HCT116 (cell line): ENCODE data around the gene FLT4. TPM values are rescaled to one million over a fixed set of nuclear protein-coding genes. Genes with fewer than 3 reads are reported as not detected.
"Not testable (repeated sequence)": the region's sequence is repeated elsewhere in the genome, so short reads cannot be mapped to it uniquely, and the experiment has no call there.

Experiments
- ATAC-seq: fragments of 200-7000 bp; cut with Tn5 transposase; 2 replicates; pipeline ENCODE4 v1.9.1; 2020; ENCODE audit warnings: mild to moderate bottlenecking, moderate library complexity
- BruUV-seq: library from RNA; stranded (reverse); fragments of 400-500 nt; replicated peaks from 2 replicates; lab custom pipeline; 2021; lab: Mats Ljungman, UMichigan
- CTCF ChIA-PET: fragments of 300-600 bp; sonication (Branson Sonifier 250); formaldehyde crosslinking; loops from one replicate; lab custom pipeline; 2021; ENCODE audit warnings: antibody characterized with exemption; lab: Charles Lee
- POLR2A ChIA-PET: fragments of 300-600, 350-600 bp; sonication (Branson Sonifier 250); formaldehyde crosslinking; loops from one replicate; lab custom pipeline; 2021; ENCODE audit warnings: antibody characterized with exemption; lab: Charles Lee
- RAD21 ChIA-PET, 2 experiments: fragments of 300-600 bp; sonication (Branson Sonifier 250); formaldehyde crosslinking; loops; one replicate each; lab custom pipeline; 2023; ENCODE audit warnings: low total read pairs in 2 of 2; ENCODE audit not compliant: uncharacterized antibody in 2 of 2, unreplicated experiment in 2 of 2, low non-redundant PET in 1 of 2; lab: Charles Lee
- DNase-seq: peaks from one replicate; pipeline ENCODE4 v3.0.0-alpha.2; 2010; ENCODE audit warnings: low read depth, low spot score
- H2AFZ ChIP-seq: fragments of 200-600 bp; shearing (Covaris generic), sonication (generic); 2 replicates; pipeline ENCODE4 v1.6.1; 2017; ENCODE audit warnings: low read depth, mixed run types, mixed read lengths, antibody characterized with exemption, low read length; ENCODE audit not compliant: poor library complexity, severe bottlenecking
- H3K27ac ChIP-seq: 2 replicates; pipeline ENCODE4 v1.5.1; 2012; ENCODE audit warnings: low read depth, low read length
- H3K27me3 ChIP-seq: fragments of 200-600 bp; sonication (generic); 2 replicates; pipeline ENCODE4 v1.6.1; 2016; ENCODE audit warnings: mixed run types, low read length, mixed read lengths; ENCODE audit not compliant: insufficient read depth
- H3K36me3 ChIP-seq, 2 experiments: fragments of 200-500 bp in 1 of 2; fragments of 200-600 bp in 1 of 2; sonication (Bioruptor generic) in 1 of 2; sonication (generic) in 1 of 2; 2 replicates each; pipeline versions ENCODE4 v1.5.1 to v1.6.1; 2014 to 2016; ENCODE audit warnings: low read length in 2 of 2, inconsistent platforms in 1 of 2, mixed read lengths in 1 of 2, mixed run types in 1 of 2; ENCODE audit not compliant: insufficient read depth in 2 of 2, control insufficient read depth in 1 of 2
- H3K4me1 ChIP-seq, 2 experiments: fragments of 200-600 bp in 1 of 2; sonication (generic) in 1 of 2; 2 replicates each; pipeline versions ENCODE4 v1.5.1 to v1.6.1; 2012 to 2017; ENCODE audit warnings: low read length in 2 of 2, inconsistent platforms in 1 of 2, mild to moderate bottlenecking in 1 of 2, mixed read lengths in 1 of 2, mixed run types in 1 of 2, moderate library complexity in 1 of 2; ENCODE audit not compliant: insufficient read depth in 2 of 2, control insufficient read depth in 1 of 2
- H3K4me2 ChIP-seq: fragments of 200-600 bp; sonication (generic); 2 replicates; pipeline ENCODE4 v1.6.1; 2017; ENCODE audit warnings: mixed run types, low read length, mixed read lengths
- H3K4me3 ChIP-seq, 2 experiments: fragments of 200-600 bp in 1 of 2; sonication (generic) in 1 of 2; replicated peaks in 1 of 2; 2 replicates each; pipeline ENCODE4 v1.5.1; 2011 to 2016; ENCODE audit warnings: low read length in 2 of 2, control low read depth in 1 of 2, low read depth in 1 of 2, mild to moderate bottlenecking in 1 of 2, mixed read lengths in 1 of 2, mixed run types in 1 of 2
- H3K79me2 ChIP-seq: fragments of 200-600 bp; sonication (generic); 2 replicates; pipeline ENCODE4 v1.6.1; 2017; ENCODE audit warnings: mild to moderate bottlenecking, mixed run types, low read length, moderate library complexity, mixed read lengths; ENCODE audit not compliant: insufficient read depth
- H3K9ac ChIP-seq: fragments of 200-600 bp; sonication (generic); 2 replicates; pipeline ENCODE4 v1.6.1; 2016; ENCODE audit warnings: low read length, mixed read lengths
- H3K9me2 ChIP-seq: fragments of 200-600 bp; sonication (generic), shearing (Covaris generic); 2 replicates; pipeline ENCODE4 v1.6.1; 2017; ENCODE audit warnings: mixed run types, mild to moderate bottlenecking, moderate library complexity; ENCODE audit not compliant: insufficient read depth
- H3K9me3 ChIP-seq, 2 experiments: fragments of 200-500 bp in 1 of 2; fragments of 200-600 bp in 1 of 2; sonication (Bioruptor generic) in 1 of 2; sonication (generic) in 1 of 2; 2 replicates each; pipeline ENCODE4 v1.6.1; 2014 to 2017; ENCODE audit warnings: low read length in 2 of 2, mixed read lengths in 2 of 2, inconsistent platforms in 1 of 2, low read depth in 1 of 2, mild to moderate bottlenecking in 1 of 2, mixed run types in 1 of 2, moderate library complexity in 1 of 2; ENCODE audit not compliant: control insufficient read depth in 1 of 2, insufficient read depth in 1 of 2
- H4K20me1 ChIP-seq: fragments of 200-600 bp; sonication (generic), shearing (Covaris generic); 2 replicates; pipeline ENCODE4 v1.6.1; 2017; ENCODE audit warnings: mixed run types, mild to moderate bottlenecking, moderate library complexity; ENCODE audit not compliant: insufficient read depth
- ATF3 ChIP-seq: IDR thresholded peaks from 2 replicates; pipeline ENCODE4 v1.6.1; 2012
- CEBPB ChIP-seq: IDR thresholded peaks from 2 replicates; pipeline ENCODE4 v1.6.1; 2012; ENCODE audit warnings: low read depth
- ELF1 ChIP-seq: IDR thresholded peaks from 2 replicates; pipeline ENCODE4 v1.6.1; 2012; ENCODE audit warnings: low read depth, borderline replicate concordance
- EZH2 ChIP-seq: fragments of 200-600 bp; sonication (generic); IDR thresholded peaks from 2 replicates; pipeline ENCODE4 v1.6.1; 2017; ENCODE audit warnings: antibody characterized with exemption, mixed run types
- JUND ChIP-seq: IDR thresholded peaks from 2 replicates; pipeline ENCODE4 v1.6.1; 2012
- MAX ChIP-seq: IDR thresholded peaks from 2 replicates; pipeline ENCODE4 v1.6.1; 2012
- POLR2A ChIP-seq: IDR thresholded peaks from 2 replicates; pipeline ENCODE4 v1.7.0; 2011; ENCODE audit warnings: borderline replicate concordance; ENCODE audit not compliant: insufficient read depth, insufficient read length; ENCODE audit errors: extremely low read depth
- RAD21 ChIP-seq: IDR thresholded peaks from 2 replicates; pipeline ENCODE4 v1.6.1; 2012; ENCODE audit warnings: low read depth, mild to moderate bottlenecking
- REST ChIP-seq: IDR thresholded peaks from 2 replicates; pipeline ENCODE4 v1.6.1; 2012; ENCODE audit warnings: low read depth
- SRF ChIP-seq: IDR thresholded peaks from 2 replicates; pipeline ENCODE4 v1.6.1; 2012; ENCODE audit warnings: low read depth
- ZFX ChIP-seq: fragments of 450-650 bp; IDR thresholded peaks from 2 replicates; pipeline ENCODE4 v1.6.1; 2017
- ZNF274 ChIP-seq: fragments of 200-500 bp; sonication (Bioruptor generic); IDR thresholded peaks from 2 replicates; pipeline ENCODE4 v1.6.1; 2014; ENCODE audit warnings: mild to moderate bottlenecking, low read depth, low read length, inconsistent platforms
- intact Hi-C: fragments of 100-400 bp; cut with micrococcal nuclease; formaldehyde crosslinking; loops from 2 replicates; pipeline ENCODE4 v1.10.0; 2022
- total RNA-seq: library from RNA; stranded (reverse); gene quantifications from one replicate; pipeline ENCODE4 v1.2.1, GENCODE V29; 2021; ENCODE audit not compliant: unreplicated experiment

FLT4 gene
- total RNA-seq, 1 experiment from 2014 or later = 0.17 TPM

- H3K36me3 ChIP-seq = no peaks in the 10 kb centered on the region
- no peak overlapping the region for H3K4me2 ChIP-seq
- H3K9me3 ChIP-seq = no peaks in the 10 kb centered on the region
- H3K27me3 ChIP-seq = peaks cover 5% of the 10 kb centered on the region; the same call in 1 of the 2 replicates
- H3K9me2 ChIP-seq = no peaks in the 10 kb centered on the region
- H4K20me1 ChIP-seq = no peaks in the 10 kb centered on the region
- CTCF ChIA-PET = no interaction called here
- no peak overlapping the region for H3K27ac ChIP-seq
- no peak for TF ChIP-seq ATF3
- no peak for TF ChIP-seq JUND
- no peak for TF ChIP-seq ZFX
- no peak for TF ChIP-seq ELF1
- TF ChIP-seq ZNF274 = no peak
- no peak for TF ChIP-seq SRF
- TF ChIP-seq CEBPB = no peak
- no peak for TF ChIP-seq POLR2A
- TF ChIP-seq EZH2 = no peak
- TF ChIP-seq REST = no peak
- TF ChIP-seq RAD21 = no peak
- no peak for TF ChIP-seq MAX
- TF ChIP-seq, all 23 proteins: peak for 0
- ATAC-seq = no peak
- Histone ChIP-seq H3K4me3 (no peak overlapping the region), H2AFZ (no peak overlapping the region), H3K4me1 (no peaks in the 10 kb centered on the region), H3K79me2 (no peaks in the 10 kb centered on the region), H3K9ac (no peak overlapping the region)
- POLR2A ChIA-PET = no interaction called here
- DNase-seq = no peak
- intact Hi-C loops = no loop called here
- RAD21 ChIA-PET = no interaction called here
- BruUV-seq = no TSS peak
Measured at GRCh38 chr5:180682560-180682959, 33.2 kb upstream of the FLT4 start.

GRCh38 chr5:180682008-180682407 is 32.6 kb upstream of the FLT4 start:
- H3K4me3 ChIP-seq, H3K27ac ChIP-seq, H3K9me2 ChIP-seq, H3K4me2 ChIP-seq, BruUV-seq, H3K36me3 ChIP-seq, RAD21 ChIA-PET, H3K79me2 ChIP-seq, H2AFZ ChIP-seq, CTCF ChIA-PET, H3K27me3 ChIP-seq, ATAC-seq, H4K20me1 ChIP-seq, H3K9me3 ChIP-seq, H3K9ac ChIP-seq, H3K4me1 ChIP-seq, POLR2A ChIA-PET, intact Hi-C loops, DNase-seq: not testable (repeated sequence)

GRCh38 chr5:180678319-180678718 is 28.9 kb upstream of the FLT4 start:
- H3K4me3 ChIP-seq, H2AFZ ChIP-seq, BruUV-seq, H4K20me1 ChIP-seq, POLR2A ChIA-PET, DNase-seq, RAD21 ChIA-PET, CTCF ChIA-PET, H3K27me3 ChIP-seq, intact Hi-C loops, H3K4me1 ChIP-seq, H3K9me2 ChIP-seq, ATAC-seq, H3K27ac ChIP-seq, H3K4me2 ChIP-seq, H3K9ac ChIP-seq, H3K36me3 ChIP-seq, H3K79me2 ChIP-seq, H3K9me3 ChIP-seq: not testable (repeated sequence)
